Kidney (tissue), 14 donors: ENCODE data around the gene GRIN1. TPM values are rescaled to one million over a fixed set of nuclear protein-coding genes. Genes with fewer than 3 reads are reported as not detected.
"Not testable (repeated sequence)": the region's sequence is repeated elsewhere in the genome, so short reads cannot be mapped to it uniquely, and the experiment has no call there.

Experiments
- DNase-seq, 5 donors: peaks; one replicate each; pipeline ENCODE4 v3.0.0-alpha.2; 2013 to 2020
- FAIRE-seq: peaks from 2 replicates; lab custom pipeline; 2012; peaks lifted over from hg19 to GRCh38; lab: Jason Lieb, UNC
- H3K27ac ChIP-seq, 2 donors: one replicate each; pipeline ENCODE4 v1.7.0; 2013; ENCODE audit warnings: low read depth in 2 of 2, low read length in 2 of 2, inconsistent platforms in 1 of 2
- H3K27me3 ChIP-seq: one replicate; pipeline ENCODE4 v1.7.1; 2013; ENCODE audit warnings: low read length, inconsistent platforms; ENCODE audit not compliant: control insufficient read depth, insufficient read depth
- H3K36me3 ChIP-seq, 3 donors: one replicate each; pipeline versions ENCODE4 v1.7.0 to v1.7.1; 2013; ENCODE audit warnings: low read length in 3 of 3, control low read depth in 1 of 3, inconsistent platforms in 1 of 3; ENCODE audit not compliant: insufficient read depth in 3 of 3, control insufficient read depth in 2 of 3
- H3K4me1 ChIP-seq, 3 donors: one replicate each; pipeline versions ENCODE4 v1.7.0 to v1.7.1; 2013; ENCODE audit warnings: low read length in 3 of 3, inconsistent platforms in 1 of 3, low read depth in 1 of 3; ENCODE audit not compliant: control insufficient read depth in 2 of 3, insufficient read depth in 2 of 3
- H3K4me3 ChIP-seq, 3 donors: one replicate each; pipeline versions ENCODE4 v1.7.0 to v1.8.1; 2013; ENCODE audit warnings: low read length in 3 of 3, control low read depth in 1 of 3, inconsistent platforms in 1 of 3
- H3K9ac ChIP-seq, 3 donors: one replicate each; pipeline versions ENCODE4 v1.7.0 to v1.7.1; 2013; ENCODE audit warnings: low read length in 3 of 3, control low read depth in 1 of 3, inconsistent platforms in 1 of 3
- H3K9me3 ChIP-seq, 3 donors: one replicate each; pipeline versions ENCODE4 v1.7.0 to v1.7.1; 2013; ENCODE audit warnings: low read length in 3 of 3, control low read depth in 1 of 3, inconsistent platforms in 1 of 3; ENCODE audit not compliant: control insufficient read depth in 2 of 3, insufficient read depth in 1 of 3
- intact Hi-C: fragments of 100-400 bp; cut with DNase I; formaldehyde crosslinking; loops from one replicate; pipeline ENCODE4 v1.11.1; 2022
- polyA plus RNA-seq: library from polyadenylated mRNA; stranded (reverse); fragments of 350-450 nt; fragmentation: Illumina TruSeq; extraction: RNeasy Lipid Tissue Mini Kit (QIAGEN cat#74804); gene quantifications from one replicate; pipeline ENCODE4 v1.2.3, GENCODE V29; 2014; ENCODE audit warnings: low read depth, low replicate concordance; ENCODE audit not compliant: insufficient read depth
- total RNA-seq: library from RNA; stranded (reverse); fragmentation: NEBNext Ultra II Directional; extraction: Animal tissue kit (Norgen Biotek cat#: 25700); gene quantifications from one replicate; pipeline ENCODE4 v1.2.1, GENCODE V29; 2021
- TF ChIP-seq, protein P1 (sequence below): IDR thresholded peaks from 3 replicates; pipeline ENCODE4 v1.5.1; 2012; ENCODE audit warnings: mild to moderate bottlenecking, moderate library complexity, borderline replicate concordance; ENCODE audit not compliant: insufficient read depth; ENCODE audit errors: extremely low read depth
- donor health status: control.
- donor health status: control.
- donor health status: control.
- donor health status: control.
- donor health status: control.
- donor health status: DM: yes; HTN: yes; CAD: no.
- donor health status: Normal renal cell carcinoma (clear cell type).

Gene GRIN1
- total and polyA plus RNA-seq, 2 donors from 2014 or later, result 0.47 TPM; not detected in 1

DNA sequence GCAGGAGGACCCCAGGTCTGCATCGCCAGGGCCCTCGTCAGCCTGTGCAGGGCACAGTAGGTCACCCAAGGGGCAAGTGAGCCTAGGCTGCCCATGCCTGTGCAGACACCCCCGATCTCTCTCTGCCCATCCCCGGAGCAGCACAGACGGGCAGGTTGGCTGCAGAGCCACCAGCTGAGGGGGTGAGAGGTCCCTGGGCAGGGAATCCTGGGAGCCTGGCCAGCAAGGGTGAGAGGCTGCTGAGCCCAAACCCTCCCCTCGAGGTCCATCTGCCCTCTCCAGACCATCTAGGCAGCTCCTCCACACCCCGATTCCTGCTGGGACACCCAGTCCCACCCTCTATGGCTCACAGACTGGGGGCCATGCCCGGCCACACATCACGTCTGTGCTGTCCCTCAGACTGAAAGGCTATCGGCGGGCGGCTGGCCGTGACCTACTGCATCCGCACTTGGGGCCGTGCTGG is 21.7 kb upstream of the GRIN1 start:
- no peaks in the 10 kb centered on the region for H3K9me3 ChIP-seq
- DNase-seq (no peak), FAIRE-seq (no peak)
- no peak overlapping the region for H3K4me3 ChIP-seq
- H3K4me1 ChIP-seq, result peaks cover 0 to 4% (median 0%) of the 10 kb centered on the region in 3 donors
- TF ChIP-seq, protein P1, sequence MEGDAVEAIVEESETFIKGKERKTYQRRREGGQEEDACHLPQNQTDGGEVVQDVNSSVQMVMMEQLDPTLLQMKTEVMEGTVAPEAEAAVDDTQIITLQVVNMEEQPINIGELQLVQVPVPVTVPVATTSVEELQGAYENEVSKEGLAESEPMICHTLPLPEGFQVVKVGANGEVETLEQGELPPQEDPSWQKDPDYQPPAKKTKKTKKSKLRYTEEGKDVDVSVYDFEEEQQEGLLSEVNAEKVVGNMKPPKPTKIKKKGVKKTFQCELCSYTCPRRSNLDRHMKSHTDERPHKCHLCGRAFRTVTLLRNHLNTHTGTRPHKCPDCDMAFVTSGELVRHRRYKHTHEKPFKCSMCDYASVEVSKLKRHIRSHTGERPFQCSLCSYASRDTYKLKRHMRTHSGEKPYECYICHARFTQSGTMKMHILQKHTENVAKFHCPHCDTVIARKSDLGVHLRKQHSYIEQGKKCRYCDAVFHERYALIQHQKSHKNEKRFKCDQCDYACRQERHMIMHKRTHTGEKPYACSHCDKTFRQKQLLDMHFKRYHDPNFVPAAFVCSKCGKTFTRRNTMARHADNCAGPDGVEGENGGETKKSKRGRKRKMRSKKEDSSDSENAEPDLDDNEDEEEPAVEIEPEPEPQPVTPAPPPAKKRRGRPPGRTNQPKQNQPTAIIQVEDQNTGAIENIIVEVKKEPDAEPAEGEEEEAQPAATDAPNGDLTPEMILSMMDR, result no peak
- H3K36me3 ChIP-seq, result no peaks in the 10 kb centered on the region
- no peak overlapping the region for H3K27ac ChIP-seq
- peaks cover 6% of the 10 kb centered on the region for H3K27me3 ChIP-seq
- H3K9ac ChIP-seq, result no peak overlapping the region
- intact Hi-C loops, result loop anchor here (10.0 kb wide), 1 partner anchor 118 kb away; the partner anchor contains the start of gene SLC34A3

DNA sequence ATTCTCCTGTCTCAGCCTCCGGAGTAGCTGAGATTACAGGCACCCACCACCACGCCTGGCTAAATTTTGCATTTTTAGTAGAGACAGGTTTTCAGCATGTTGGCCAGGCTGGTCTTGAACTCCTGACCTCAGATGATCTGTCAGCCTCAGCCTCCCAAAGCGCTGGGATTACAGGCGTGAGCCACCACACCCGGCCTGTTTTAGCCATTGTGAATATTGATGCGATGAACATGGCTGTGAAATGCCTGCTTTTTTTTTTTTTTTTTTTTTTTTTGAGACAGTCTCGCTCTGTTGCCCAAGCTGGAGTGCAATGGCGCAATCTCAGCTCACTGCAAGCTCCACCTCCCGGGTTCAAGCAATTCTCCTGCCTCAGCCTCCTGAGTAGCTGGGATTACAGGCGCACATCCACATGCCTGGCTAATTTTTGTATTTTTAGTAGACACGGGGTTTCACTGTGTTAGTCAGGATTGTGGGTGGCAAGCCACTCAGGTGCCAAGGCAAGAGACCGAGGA is 20.8 kb upstream of the GRIN1 start:
- H3K9me3 ChIP-seq, FAIRE-seq, H3K9ac ChIP-seq, H3K27ac ChIP-seq, H3K27me3 ChIP-seq, H3K4me3 ChIP-seq, H3K36me3 ChIP-seq, DNase-seq, H3K4me1 ChIP-seq: not testable (repeated sequence)
- intact Hi-C loops, result loop anchor here (10.0 kb wide), 1 partner anchor 117 kb away; the partner anchor contains the start of gene SLC34A3

GRCh38 chr9:137121927-137122795 is 16.8 kb upstream of the GRIN1 start:
- FAIRE-seq, H3K9ac ChIP-seq, H3K36me3 ChIP-seq, DNase-seq, H3K27ac ChIP-seq, intact Hi-C loops, H3K27me3 ChIP-seq, H3K9me3 ChIP-seq, H3K4me3 ChIP-seq, H3K4me1 ChIP-seq: not testable (repeated sequence)

DNA sequence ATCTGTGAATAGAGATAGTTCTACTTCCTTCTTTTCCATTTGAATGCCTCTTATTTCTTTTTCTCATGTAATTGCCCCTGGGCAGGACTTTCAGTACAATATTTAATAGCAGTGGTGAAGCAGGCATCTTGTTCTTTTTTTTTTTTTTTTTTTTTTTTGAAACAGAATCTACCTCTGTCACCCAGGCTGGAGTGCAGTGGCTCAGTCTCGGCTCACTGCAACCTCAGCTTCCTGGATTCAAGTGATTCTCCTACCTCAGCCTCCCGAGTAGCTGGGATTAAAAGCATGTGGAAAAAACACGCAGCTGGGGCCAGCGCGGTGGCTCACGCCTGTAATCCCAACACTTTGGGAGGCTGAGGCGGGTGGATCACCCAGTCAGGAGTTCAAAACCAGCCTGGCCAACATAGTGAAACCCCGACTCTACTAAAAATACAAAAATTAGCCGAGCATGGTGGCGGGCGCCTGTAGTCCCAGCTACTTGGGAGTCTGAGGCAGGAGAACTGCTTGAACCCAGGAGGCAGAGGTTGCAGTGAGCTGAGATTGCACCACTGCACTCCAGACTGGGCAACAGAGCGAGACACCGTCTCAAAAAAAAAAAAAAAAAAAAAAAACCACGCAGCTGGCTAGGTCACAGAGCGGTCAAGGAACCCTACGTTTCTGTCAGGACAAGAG is 16.0 kb upstream of the GRIN1 start:
- H3K27ac ChIP-seq, H3K4me1 ChIP-seq, DNase-seq, H3K36me3 ChIP-seq, H3K9me3 ChIP-seq, FAIRE-seq, H3K27me3 ChIP-seq, H3K9ac ChIP-seq, H3K4me3 ChIP-seq, intact Hi-C loops: not testable (repeated sequence)
